Measurements from ENCODE around the gene AKR1B1. TPM values are rescaled to one million over a fixed set of nuclear protein-coding genes. Genes with fewer than 3 reads are reported as not detected.

Gene AKR1B1
- total RNA-seq, 2 donors from 2014 or later, result 12.9 to 27.5 TPM

GRCh38 chr7:134407311-134407710, 51.6 kb downstream of the AKR1B1 start:
- no peak for ATAC-seq
- no peaks in the 10 kb centered on the region for H3K4me1 ChIP-seq
- no peaks in the 10 kb centered on the region for H3K9me3 ChIP-seq
- no peak overlapping the region for H3K4me3 ChIP-seq
- DNase-seq, result no peak
- no peaks in the 10 kb centered on the region for H3K36me3 ChIP-seq (replicated peaks in 1 of 2; ENCODE audit: insufficient read depth in 1 of 2, low read depth in 2 of 2)
- H3K27ac ChIP-seq, result no peak overlapping the region
- WGBS, 2 donors, result 72 to 75% methylated on average over 3 of the region's 3 CpGs
- intact Hi-C loops (cut with DNase I), result no loop called here
- TF ChIP-seq CTCF (IDR thresholded peaks at IDR 0.05) (no peak), POLR2A (IDR thresholded peaks at IDR 0.05) (no peak)
- H3K27me3 ChIP-seq, result no peaks in the 10 kb centered on the region

- H3K27me3 ChIP-seq, result no peaks in the 10 kb centered on the region
- TF ChIP-seq POLR2A (IDR thresholded peaks at IDR 0.05), result no peak
- TF ChIP-seq CTCF (IDR thresholded peaks at IDR 0.05), result no peak
- no peaks in the 10 kb centered on the region for H3K4me1 ChIP-seq
- no peak overlapping the region for H3K4me3 ChIP-seq
- 64 to 89% methylated on average over 2 of the region's 2 CpGs for WGBS, 2 donors
- no peaks in the 10 kb centered on the region for H3K9me3 ChIP-seq
- no peak for ATAC-seq
- no peak for DNase-seq
- H3K36me3 ChIP-seq (replicated peaks in 1 of 2; ENCODE audit: insufficient read depth in 1 of 2, low read depth in 2 of 2), result no peaks in the 10 kb centered on the region
- intact Hi-C loops (cut with DNase I), result no loop called here
- H3K27ac ChIP-seq, result no peak overlapping the region
Measured at GRCh38 chr7:134406431-134406830, 52.5 kb downstream of the AKR1B1 start.

- intact Hi-C loops (cut with DNase I), result no loop called here
- WGBS, 2 donors, result 67 to 92% methylated on average over 3 of the region's 3 CpGs
- ATAC-seq, result no peak
- H3K27me3 ChIP-seq, result no peaks in the 10 kb centered on the region
- H3K36me3 ChIP-seq (replicated peaks in 1 of 2; ENCODE audit: insufficient read depth in 1 of 2, low read depth in 2 of 2), result no peaks in the 10 kb centered on the region
- H3K9me3 ChIP-seq, result no peaks in the 10 kb centered on the region
- no peak for TF ChIP-seq CTCF (IDR thresholded peaks at IDR 0.05)
- no peak for DNase-seq
- H3K4me3 ChIP-seq, result no peak overlapping the region
- no peak overlapping the region for H3K27ac ChIP-seq
- no peaks in the 10 kb centered on the region for H3K4me1 ChIP-seq
Measured at GRCh38 chr7:134405299-134405698, 53.6 kb downstream of the AKR1B1 start.

- WGBS, 2 donors, result 92 to 95% methylated on average over 1 of the region's 1 CpG
- no peaks in the 10 kb centered on the region for H3K36me3 ChIP-seq (replicated peaks in 1 of 2; ENCODE audit: insufficient read depth in 1 of 2, low read depth in 2 of 2)
- H3K4me1 ChIP-seq, result no peaks in the 10 kb centered on the region
- ATAC-seq, result no peak
- no peak overlapping the region for H3K4me3 ChIP-seq
- no peaks in the 10 kb centered on the region for H3K9me3 ChIP-seq
- DNase-seq, result no peak
- TF ChIP-seq CTCF (IDR thresholded peaks at IDR 0.05), result no peak
- no peak for TF ChIP-seq POLR2A (IDR thresholded peaks at IDR 0.05)
- H3K27me3 ChIP-seq, result no peaks in the 10 kb centered on the region
- no peak overlapping the region for H3K27ac ChIP-seq
- intact Hi-C loops (cut with DNase I), result no loop called here
Measured at GRCh38 chr7:134403062-134403461, 55.8 kb downstream of the AKR1B1 start.

GRCh38 chr7:134400859-134401258, 58.0 kb downstream of the AKR1B1 start:
- Histone ChIP-seq H3K4me1 (no peaks in the 10 kb centered on the region), H3K27me3 (no peaks in the 10 kb centered on the region), H3K4me3 (no peak overlapping the region), H3K36me3 (replicated peaks in 1 of 2; ENCODE audit: insufficient read depth in 1 of 2, low read depth in 2 of 2) (no peaks in the 10 kb centered on the region), H3K27ac (no peak overlapping the region), H3K9me3 (no peaks in the 10 kb centered on the region)
- no peak for DNase-seq
- ATAC-seq, result no peak
- TF ChIP-seq POLR2A (IDR thresholded peaks at IDR 0.05), result no peak
- no peak for TF ChIP-seq CTCF (IDR thresholded peaks at IDR 0.05)
- intact Hi-C loops (cut with DNase I), result no loop called here
- 81 to 90% methylated on average over 2 of the region's 2 CpGs for WGBS, 2 donors

Measured in body of pancreas (tissue), 4 donors.